Dedifferentiated amniotic fluid mesenchymal stem cell (primary cell): ENCODE results near the gene TBC1D10A.

Experiments used
- DNase-seq: peaks from one replicate; pipeline ENCODE4 v3.0.0-alpha.2; 2016; ENCODE audit errors: extremely low spot score

TBC1D10A gene

DNA sequence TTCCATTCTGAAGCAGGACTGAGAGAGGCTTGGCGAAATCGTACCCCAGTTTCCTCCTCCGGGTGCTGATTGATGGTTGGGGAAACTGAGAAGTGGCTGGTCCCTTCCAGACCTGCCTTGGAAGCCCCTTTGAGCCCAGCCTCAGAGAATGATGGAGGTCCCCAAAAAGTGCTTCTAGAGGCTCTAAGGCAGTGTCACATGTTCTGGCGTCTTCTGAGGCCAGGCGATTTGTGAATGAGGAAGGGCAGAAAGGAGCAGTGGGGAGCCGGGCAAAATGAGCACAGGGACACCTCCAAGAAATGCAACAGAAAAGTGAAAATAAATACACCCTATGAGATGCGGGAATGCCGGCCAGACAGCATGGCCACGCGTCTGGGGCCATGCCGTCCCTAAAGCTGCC, 79.2 kb downstream of the TBC1D10A start:
- DNase-seq = no peak

DNA sequence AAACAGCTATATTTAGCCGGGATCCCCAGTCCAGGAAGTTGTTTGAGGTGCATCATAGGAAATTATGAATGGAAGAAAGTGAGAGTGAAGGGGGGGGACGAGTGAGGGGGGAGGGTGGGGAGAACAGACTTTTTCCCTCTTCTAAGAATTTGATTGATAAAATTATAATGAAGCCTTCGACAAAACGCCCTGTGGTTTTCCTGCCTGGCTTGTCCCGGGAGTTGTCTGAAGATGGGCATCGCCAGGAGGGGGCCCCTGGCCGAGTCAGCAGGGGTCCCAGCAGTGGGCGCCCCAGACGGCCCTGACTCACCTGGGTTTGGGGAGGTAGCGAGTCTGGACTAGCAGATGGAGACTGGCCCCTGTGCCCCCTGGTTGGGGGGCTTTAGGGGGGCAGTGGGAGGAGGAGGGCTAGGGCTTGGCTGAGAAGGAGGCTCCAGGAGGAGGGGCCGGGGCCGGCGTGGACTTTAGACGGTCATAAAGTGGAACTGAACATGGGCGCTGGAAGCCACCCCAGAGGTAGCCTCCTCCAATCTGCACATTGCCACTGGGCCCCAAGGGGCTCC, 79.8 kb downstream of the TBC1D10A start:
- no peak for DNase-seq

DNA sequence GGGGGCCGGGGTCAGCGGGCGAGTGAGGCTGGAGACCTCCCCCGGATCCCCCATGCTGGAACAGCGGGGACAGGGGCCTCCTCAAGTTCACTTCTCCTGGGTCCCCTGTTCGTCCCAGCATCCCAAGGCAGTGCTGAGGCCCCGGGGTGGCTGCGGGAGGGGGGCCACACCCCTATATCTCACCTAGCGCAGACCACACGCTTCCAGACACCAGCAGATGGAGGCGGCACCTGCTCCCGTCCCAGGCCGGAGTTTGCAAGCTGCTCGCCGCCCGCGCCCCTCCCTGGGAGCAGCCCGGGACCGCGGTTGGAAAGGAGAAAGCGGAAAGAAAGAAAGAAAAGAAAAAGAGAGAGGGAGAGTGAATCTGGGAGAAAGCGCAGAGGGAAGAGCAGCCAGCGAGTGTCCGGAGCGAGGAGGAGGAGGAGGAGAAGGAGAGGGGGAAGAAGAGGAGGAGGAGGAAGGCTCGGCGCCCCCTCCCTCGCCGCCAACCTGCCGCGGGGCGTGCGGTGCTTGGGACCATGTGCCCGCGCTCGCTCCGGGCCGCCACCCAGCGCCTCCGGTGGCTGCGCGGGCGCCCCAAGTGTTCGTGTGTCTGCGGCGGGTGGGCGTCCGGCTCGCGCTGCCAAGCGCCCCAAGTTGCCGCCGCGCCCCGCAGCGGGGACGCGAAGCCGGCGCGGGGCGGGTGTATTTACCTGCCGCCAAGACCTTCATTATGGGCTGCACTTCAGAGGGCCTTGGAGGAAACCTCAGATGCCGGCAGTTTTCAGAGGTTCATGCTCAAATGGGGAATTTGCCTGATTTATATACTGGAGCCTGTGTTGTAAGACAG, 80.5 kb downstream of the TBC1D10A start, which contains the start of gene LIF:
Gene LIF, minus strand, starts transcription at position 775 of the 829 bp plus-strand sequence. Its CDS starts 64 bp downstream, at position 711.
- peak; percentile 26 for DNase-seq

DNA sequence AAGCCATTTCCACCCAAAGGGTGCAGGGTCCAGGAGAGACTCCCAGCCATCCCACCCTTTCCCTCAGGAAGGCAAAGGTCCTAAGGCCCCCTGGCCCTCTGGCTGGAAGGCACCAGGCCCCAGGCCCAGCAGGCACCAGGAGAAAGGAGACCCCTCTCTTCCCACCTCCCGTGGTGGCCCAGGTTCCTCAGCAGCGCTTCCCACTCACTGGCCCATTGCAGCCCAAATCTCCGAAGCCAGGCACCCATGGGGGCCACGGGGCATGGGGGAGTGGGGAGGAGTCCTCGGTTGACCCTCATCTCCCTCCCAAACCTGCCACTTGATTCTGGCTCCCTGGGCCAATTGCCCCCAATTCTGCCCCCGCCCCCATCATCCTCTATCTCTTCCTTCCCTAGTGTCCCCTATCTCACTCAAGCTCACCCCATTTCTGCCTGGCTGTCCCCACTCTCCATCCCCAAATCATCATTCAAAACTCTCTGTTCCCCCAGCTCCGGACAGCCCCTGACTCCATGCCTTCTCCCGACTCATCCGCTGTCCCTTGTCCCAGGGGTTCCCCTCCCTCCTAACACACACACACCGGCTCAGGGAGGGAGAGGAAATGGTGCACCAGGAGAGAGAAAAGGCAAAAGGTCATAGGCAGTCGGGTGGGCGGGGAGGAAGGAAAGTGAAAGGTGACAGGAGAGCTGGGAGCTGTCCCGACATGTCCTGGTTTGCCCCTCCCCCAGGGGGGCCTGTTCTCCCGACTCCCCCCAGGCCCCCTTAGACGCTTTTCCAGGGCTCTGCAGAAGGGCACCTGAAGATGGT, 81.4 kb downstream of the TBC1D10A start:
- DNase-seq = no peak

DNA sequence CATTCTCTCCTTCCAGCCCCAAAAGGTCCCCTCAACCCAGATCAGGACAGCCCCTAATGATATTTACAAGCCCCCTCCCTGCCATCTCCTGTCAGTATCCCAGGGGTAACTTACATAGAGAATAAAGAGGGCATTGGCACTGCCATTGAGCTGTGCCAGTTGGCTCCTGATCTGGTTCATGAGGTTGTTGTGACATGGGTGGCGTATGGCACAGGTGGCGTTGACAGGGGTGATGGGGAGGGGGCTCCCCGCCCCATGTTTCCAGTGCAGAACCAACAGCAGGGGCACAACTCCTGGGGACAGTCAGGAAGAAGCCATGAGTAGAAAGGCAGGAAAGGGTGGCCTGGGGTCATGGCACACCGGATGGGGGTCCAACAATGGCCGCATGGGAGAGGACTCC, 82.1 kb downstream of the TBC1D10A start:
- no peak for DNase-seq

DNA sequence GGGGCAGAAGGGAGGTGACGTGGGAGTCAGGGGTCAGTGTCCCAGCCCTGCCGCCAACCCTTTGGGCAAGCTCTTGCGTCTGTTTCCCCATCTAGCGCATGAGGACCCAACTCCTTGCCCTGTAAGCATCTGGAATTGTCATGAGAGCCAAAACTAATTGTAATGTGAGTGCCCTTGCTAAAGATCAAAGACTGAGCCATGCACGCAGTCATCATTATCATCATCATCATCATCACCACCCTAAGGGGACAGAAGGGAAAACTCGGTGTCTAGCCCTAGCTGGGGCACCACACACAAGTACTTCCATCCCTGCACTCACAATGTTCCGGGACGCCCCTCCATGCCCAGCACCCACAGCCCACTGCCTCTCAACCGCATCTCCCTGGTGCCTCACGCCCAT, 82.7 kb downstream of the TBC1D10A start:
- DNase-seq = no peak

DNA sequence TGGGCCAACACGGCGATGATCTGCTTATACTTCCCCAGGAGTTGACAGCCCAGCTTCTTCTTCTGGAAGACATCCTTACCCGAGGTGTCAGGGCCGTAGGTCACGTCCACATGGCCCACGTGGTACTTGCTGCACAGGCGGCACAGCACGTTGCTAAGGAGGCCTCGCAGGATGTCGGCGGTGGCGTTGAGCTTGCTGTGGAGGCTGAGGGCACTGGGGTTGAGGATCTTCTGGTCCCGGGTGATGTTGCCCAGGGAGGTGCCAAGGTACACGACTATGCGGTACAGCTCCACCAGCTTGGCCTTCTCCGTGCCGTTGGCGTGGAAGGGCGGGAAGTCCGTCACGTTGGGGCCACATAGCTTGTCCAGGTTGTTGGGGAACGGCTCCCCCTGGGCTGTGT, 83.1 kb downstream of the TBC1D10A start:
- DNase-seq = no peak
